ENCODE data around the gene PTRHD1. TPM values are rescaled to one million over a fixed set of nuclear protein-coding genes. Genes with fewer than 3 reads are reported as not detected.

PTRHD1 gene
- total and polyA plus RNA-seq, 2 donors (not counting 1 experiment from before 2014, with no cell fraction given), result 20.2 to 29.8 TPM

DNA sequence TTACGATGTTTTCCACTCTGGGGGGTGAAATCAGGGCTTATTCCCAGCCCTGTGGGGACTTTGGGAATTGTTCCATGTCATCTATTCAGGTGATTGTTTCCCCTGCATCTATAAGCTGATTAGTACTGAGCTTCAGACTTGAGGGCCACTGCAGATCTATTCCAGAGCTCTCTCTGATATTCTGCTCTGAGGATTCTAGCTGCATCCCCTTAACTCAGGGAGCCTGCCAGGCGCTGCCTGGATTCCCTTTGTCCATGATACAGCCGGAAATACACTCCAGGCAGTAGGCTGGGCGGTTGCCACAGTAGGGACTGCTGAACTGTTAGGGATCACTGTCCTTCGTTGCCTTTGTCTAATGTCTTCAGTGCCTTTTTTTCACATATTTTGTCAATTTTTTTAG lies 31.3 kb downstream of the PTRHD1 start:
- 100% methylated on average over 4 of the region's 5 CpGs for WGBS (ENCODE audit: insufficient coverage)
- Histone ChIP-seq H3K27ac (ENCODE audit: low read length in 2 of 2) (no peak overlapping the region), H3K4me1 (ENCODE audit: control insufficient read depth in 2 of 2, insufficient read depth in 2 of 2, low read length in 2 of 2) (no peaks in the 10 kb centered on the region), H3K36me3 (replicated peaks in 1 of 2; ENCODE audit: control extremely low read depth in 1 of 2, control insufficient read depth in 1 of 2, extremely low read depth in 1 of 2, insufficient read depth in 2 of 2, low read length in 1 of 2) (peaks cover 11 to 38% of the 10 kb centered on the region in 2 experiments), H4K20me1 (ENCODE audit: control insufficient read depth, insufficient read depth, low read length, poor library complexity, severe bottlenecking) (no peaks in the 10 kb centered on the region), H2AFZ (ENCODE audit: insufficient read depth, low read depth, low read length, poor library complexity, severe bottlenecking) (no peak overlapping the region), H3K9ac (ENCODE audit: low read length) (no peak overlapping the region), H3K4me2 (replicated peaks; ENCODE audit: low read depth, low read length, poor library complexity, severe bottlenecking) (no peak overlapping the region), H3K9me3 (ENCODE audit: control extremely low read depth in 1 of 3, control insufficient read depth in 2 of 3, insufficient read depth in 1 of 3, low read length in 2 of 3) (no peaks in the 10 kb centered on the region), H3K4me3 (ENCODE audit: control extremely low read depth in 1 of 5, extremely low read depth in 1 of 5, insufficient read depth in 1 of 5, low read depth in 2 of 5, low read length in 4 of 5) (no peak overlapping the region), H3K27me3 (replicated peaks in 1 of 4; ENCODE audit: control extremely low read depth in 1 of 4, control insufficient read depth in 3 of 4, insufficient read depth in 4 of 4, low read length in 3 of 4) (no peaks in the 10 kb centered on the region), H3K79me2 (ENCODE audit: control insufficient read depth, insufficient read depth, low read length) (no peaks in the 10 kb centered on the region)
- CTCF ChIA-PET, result no interaction called here
- Mint-ChIP-seq H3K4me3 (no peak overlapping the region), H3K4me1 (no peaks in the 10 kb centered on the region), H3K27ac (no peak overlapping the region), H3K9me3 (ENCODE audit: insufficient read depth) (no peaks in the 10 kb centered on the region), H3K27me3 (no peaks in the 10 kb centered on the region)
- DNase-seq, result no peak
- intact Hi-C loops (cut with micrococcal nuclease), result no loop called here
- POLR2A ChIA-PET, result no interaction called here
- no peak for ATAC-seq (ENCODE audit: low read depth)
- TF ChIP-seq, protein P1, sequence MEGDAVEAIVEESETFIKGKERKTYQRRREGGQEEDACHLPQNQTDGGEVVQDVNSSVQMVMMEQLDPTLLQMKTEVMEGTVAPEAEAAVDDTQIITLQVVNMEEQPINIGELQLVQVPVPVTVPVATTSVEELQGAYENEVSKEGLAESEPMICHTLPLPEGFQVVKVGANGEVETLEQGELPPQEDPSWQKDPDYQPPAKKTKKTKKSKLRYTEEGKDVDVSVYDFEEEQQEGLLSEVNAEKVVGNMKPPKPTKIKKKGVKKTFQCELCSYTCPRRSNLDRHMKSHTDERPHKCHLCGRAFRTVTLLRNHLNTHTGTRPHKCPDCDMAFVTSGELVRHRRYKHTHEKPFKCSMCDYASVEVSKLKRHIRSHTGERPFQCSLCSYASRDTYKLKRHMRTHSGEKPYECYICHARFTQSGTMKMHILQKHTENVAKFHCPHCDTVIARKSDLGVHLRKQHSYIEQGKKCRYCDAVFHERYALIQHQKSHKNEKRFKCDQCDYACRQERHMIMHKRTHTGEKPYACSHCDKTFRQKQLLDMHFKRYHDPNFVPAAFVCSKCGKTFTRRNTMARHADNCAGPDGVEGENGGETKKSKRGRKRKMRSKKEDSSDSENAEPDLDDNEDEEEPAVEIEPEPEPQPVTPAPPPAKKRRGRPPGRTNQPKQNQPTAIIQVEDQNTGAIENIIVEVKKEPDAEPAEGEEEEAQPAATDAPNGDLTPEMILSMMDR (IDR thresholded peaks at IDR 0.05), result no peak
- TF ChIP-seq EZH2 (IDR thresholded peaks at IDR 0.05; ENCODE audit: borderline replicate concordance, insufficient read depth, low read depth, low read length, poor library complexity, severe bottlenecking), result no peak

DNA sequence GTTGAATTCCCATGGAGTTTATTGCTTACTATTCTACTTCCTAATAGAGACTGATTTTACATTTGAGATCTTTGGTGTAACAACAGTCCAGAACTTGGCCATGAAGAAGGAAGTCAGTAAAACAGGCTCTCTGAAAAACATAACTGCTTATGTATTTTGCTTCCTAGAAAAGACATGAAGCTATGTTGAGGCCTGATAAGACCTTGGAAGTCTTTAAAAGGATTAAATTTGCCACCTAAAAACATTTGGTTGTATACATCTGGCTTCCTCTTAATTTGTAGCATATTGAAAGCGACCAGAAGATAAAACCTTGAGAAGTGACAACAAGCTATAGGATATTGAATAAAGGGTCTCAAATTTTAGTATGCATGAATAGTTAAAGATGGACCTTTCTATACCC lies 36.4 kb downstream of the PTRHD1 start:
- Histone ChIP-seq H3K79me2 (ENCODE audit: control insufficient read depth, insufficient read depth, low read length) (no peaks in the 10 kb centered on the region), H3K4me2 (replicated peaks; ENCODE audit: low read depth, low read length, poor library complexity, severe bottlenecking) (no peak overlapping the region), H3K9me3 (ENCODE audit: control extremely low read depth in 1 of 3, control insufficient read depth in 2 of 3, insufficient read depth in 1 of 3, low read length in 2 of 3) (no peaks in the 10 kb centered on the region), H3K4me3 (ENCODE audit: control extremely low read depth in 1 of 5, extremely low read depth in 1 of 5, insufficient read depth in 1 of 5, low read depth in 2 of 5, low read length in 4 of 5) (no peak overlapping the region), H3K4me1 (ENCODE audit: control insufficient read depth in 2 of 2, insufficient read depth in 2 of 2, low read length in 2 of 2) (no peaks in the 10 kb centered on the region), H3K9ac (ENCODE audit: low read length) (no peak overlapping the region), H3K36me3 (replicated peaks in 1 of 2; ENCODE audit: control extremely low read depth in 1 of 2, control insufficient read depth in 1 of 2, extremely low read depth in 1 of 2, insufficient read depth in 2 of 2, low read length in 1 of 2) (peaks cover 21 to 48% of the 10 kb centered on the region in 2 experiments), H2AFZ (ENCODE audit: insufficient read depth, low read depth, low read length, poor library complexity, severe bottlenecking) (no peak overlapping the region), H3K27ac (ENCODE audit: low read length in 2 of 2) (no peak overlapping the region), H4K20me1 (ENCODE audit: control insufficient read depth, insufficient read depth, low read length, poor library complexity, severe bottlenecking) (no peaks in the 10 kb centered on the region), H3K27me3 (replicated peaks in 1 of 4; ENCODE audit: control extremely low read depth in 1 of 4, control insufficient read depth in 3 of 4, insufficient read depth in 4 of 4, low read length in 3 of 4) (no peaks in the 10 kb centered on the region)
- no peak for ATAC-seq (ENCODE audit: low read depth)
- CTCF ChIA-PET, result interaction anchor here (1.8 kb wide), 1 partner anchor 346 kb away, joined by 4 read pairs; no protein-coding TSS in a partner anchor
- intact Hi-C loops (cut with micrococcal nuclease), result no loop called here
- Mint-ChIP-seq H3K27ac (no peak overlapping the region), H3K9me3 (ENCODE audit: insufficient read depth) (no peaks in the 10 kb centered on the region), H3K27me3 (no peaks in the 10 kb centered on the region), H3K4me3 (no peak overlapping the region), H3K4me1 (no peaks in the 10 kb centered on the region)
- TF ChIP-seq, protein P1 (IDR thresholded peaks at IDR 0.05), result no peak
- TF ChIP-seq EZH2 (IDR thresholded peaks at IDR 0.05; ENCODE audit: borderline replicate concordance, insufficient read depth, low read depth, low read length, poor library complexity, severe bottlenecking), result no peak
- DNase-seq, result no peak
- POLR2A ChIA-PET, result no interaction called here
- WGBS (ENCODE audit: insufficient coverage), result no CpG with 5 or more reads among the region's 1 CpG
